Ovary (tissue), 3 donors: ENCODE results near the gene MAOA.

ENCODE experiments used
- CTCF ChIP-seq, 3 donors: fragments of 450-650 bp in 2 of 3; fragments of 200-600 bp in 1 of 3; IDR thresholded peaks; one replicate each; pipeline versions ENCODE4 v1.5.1 to v1.8.0; 2016 to 2022; ENCODE audit warnings: antibody characterized with exemption in 3 of 3, mild to moderate bottlenecking in 1 of 3
- POLR2A ChIP-seq: fragments of 450-650 bp; IDR thresholded peaks from one replicate; pipeline ENCODE4 v1.6.1; 2017; ENCODE audit warnings: antibody characterized with exemption, mild to moderate bottlenecking, moderate library complexity
- donor health status: DM: no; HTN: no; CAD: no.

- TF ChIP-seq POLR2A (no peak), CTCF (IDR thresholded peaks at IDR 0.05) (no peak)
Observed at GRCh38 chrX:43733699-43734098, 77.6 kb downstream of the MAOA start.
